Bronchial epithelial cell (primary cell): ENCODE measurements around the gene SEPHS1. TPM values are rescaled to one million over a fixed set of nuclear protein-coding genes. Genes with fewer than 3 reads are reported as not detected.
A peak's percentile ranks its signal among the peaks of the same experiment; 100 is the strongest.

Source experiments
- DNase-seq: peaks from one replicate; pipeline ENCODE4 v3.0.0-alpha.2; 2010; ENCODE audit warnings: low read depth
- FAIRE-seq: peaks from 2 replicates; lab custom pipeline; 2011; peaks lifted over from hg19 to GRCh38; lab: Jason Lieb, UNC
- H3K27me3 ChIP-seq: 2 replicates; pipeline ENCODE4 v1.5.1; 2011; ENCODE audit warnings: low read length; ENCODE audit not compliant: control insufficient read depth, insufficient read depth
- H3K36me3 ChIP-seq: 2 replicates; pipeline ENCODE4 v1.5.1; 2011; ENCODE audit warnings: low read length; ENCODE audit not compliant: control insufficient read depth, insufficient read depth
- H3K4me3 ChIP-seq: 2 replicates; pipeline ENCODE4 v1.5.1; 2011; ENCODE audit warnings: mild to moderate bottlenecking, low read depth, low read length, control low read depth
- CTCF ChIP-seq: IDR thresholded peaks from 2 replicates; pipeline ENCODE4 v1.5.1; 2011; ENCODE audit warnings: mild to moderate bottlenecking, moderate library complexity, low read length, control low read depth, inconsistent platforms; ENCODE audit not compliant: insufficient read depth, severe bottlenecking
- total RNA-seq: library from RNA; depleted of rRNA; stranded (reverse); fragments of >200 nt; gene quantifications from 2 replicates; pipeline ENCODE4 v1.2.1, GENCODE V29; 2014

SEPHS1 gene
- total RNA-seq, 1 donor from 2014 or later, result 22.9 TPM

GRCh38 chr10:13302821-13303555, 45.1 kb downstream of the SEPHS1 start:
- no peak for FAIRE-seq
- H3K27me3 ChIP-seq, result no peaks in the 10 kb centered on the region
- no peaks in the 10 kb centered on the region for H3K36me3 ChIP-seq
- no peak for TF ChIP-seq CTCF
- no peak for DNase-seq
- H3K4me3 ChIP-seq, result no peak overlapping the region

GRCh38 chr10:13299437-13300287, 48.4 kb downstream of the SEPHS1 start, which contains the start of gene PHYH:
Gene PHYH, minus strand, starts transcription at chr10:13300064. Its CDS starts 22 bp downstream, at chr10:13300042.
- Histone ChIP-seq H3K4me3 (peak within 1 kb of the TSS; percentile 69), H3K27me3 (no peaks in the 10 kb centered on the region), H3K36me3 (no peaks in the 10 kb centered on the region)
- no peak for TF ChIP-seq CTCF
- DNase-seq, result peak; percentile 55
- no peak for FAIRE-seq

GRCh38 chr10:13298748-13299436, 49.2 kb downstream of the SEPHS1 start:
- no peak for DNase-seq
- no peaks in the 10 kb centered on the region for H3K27me3 ChIP-seq
- no peaks in the 10 kb centered on the region for H3K36me3 ChIP-seq
- no peak for FAIRE-seq
- no peak for TF ChIP-seq CTCF
- peak overlapping the region; percentile 69 for H3K4me3 ChIP-seq

GRCh38 chr10:13296476-13296875, 51.6 kb downstream of the SEPHS1 start:
- Histone ChIP-seq H3K4me3 (no peak overlapping the region), H3K27me3 (no peaks in the 10 kb centered on the region), H3K36me3 (no peaks in the 10 kb centered on the region)
- no peak for TF ChIP-seq CTCF
- DNase-seq (no peak), FAIRE-seq (no peak)

GRCh38 chr10:13294784-13295183, 53.3 kb downstream of the SEPHS1 start:
- FAIRE-seq (no peak), DNase-seq (no peak)

More at GRCh38 chr10:13294784-13295183, 53.3 kb downstream of the SEPHS1 start:
- Histone ChIP-seq H3K4me3 (no peak overlapping the region), H3K36me3 (no peaks in the 10 kb centered on the region), H3K27me3 (no peaks in the 10 kb centered on the region)
- TF ChIP-seq CTCF, result no peak
